ENCODE results near the gene TNKS1BP1.
"Not testable (repeated sequence)": the region's sequence is repeated elsewhere in the genome, so short reads cannot be mapped to it uniquely, and the experiment has no call there.

TNKS1BP1 gene

DNA sequence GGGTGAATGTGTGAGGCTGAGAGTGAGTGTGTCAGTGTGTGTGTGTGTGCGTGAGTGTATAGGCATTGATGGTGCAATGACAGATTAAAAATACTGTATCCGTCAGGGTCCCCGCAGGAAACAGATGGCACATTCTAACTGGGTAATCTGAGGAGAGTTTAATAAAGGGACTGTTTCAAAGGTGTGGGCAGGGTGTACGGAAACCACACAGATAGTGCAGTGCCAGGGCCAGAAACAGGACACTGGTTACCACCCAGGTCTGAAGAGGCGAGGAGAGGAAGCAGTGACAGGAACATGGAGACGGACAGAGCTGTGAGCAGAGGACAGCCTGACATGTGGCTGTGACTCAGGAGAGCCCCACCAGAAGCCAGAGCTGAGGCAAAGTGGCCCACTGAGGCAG, 29.9 kb upstream of the TNKS1BP1 start:
- no peak for DNase-seq
- ATAC-seq: no peak

DNA sequence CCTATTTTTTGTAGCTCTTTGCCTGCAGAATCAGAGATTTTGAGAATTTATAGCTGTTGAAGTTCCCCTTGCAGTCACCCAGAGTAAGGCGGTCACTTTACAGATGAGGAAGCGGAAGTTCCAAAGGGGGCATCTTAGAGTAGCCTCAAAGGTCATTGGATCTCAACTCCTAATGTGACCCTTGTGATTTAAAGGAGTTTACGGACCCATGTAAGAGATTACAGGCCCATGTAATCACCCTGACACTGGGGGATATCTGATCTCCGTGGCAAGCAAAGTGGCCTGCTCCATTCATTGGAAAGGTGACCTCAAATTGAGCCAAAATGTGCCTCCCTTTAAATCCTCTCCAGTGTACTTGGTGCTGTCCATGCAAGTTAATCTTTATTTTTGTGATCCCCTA, 29.1 kb upstream of the TNKS1BP1 start:
- ATAC-seq (no peak), DNase-seq (no peak)

DNA sequence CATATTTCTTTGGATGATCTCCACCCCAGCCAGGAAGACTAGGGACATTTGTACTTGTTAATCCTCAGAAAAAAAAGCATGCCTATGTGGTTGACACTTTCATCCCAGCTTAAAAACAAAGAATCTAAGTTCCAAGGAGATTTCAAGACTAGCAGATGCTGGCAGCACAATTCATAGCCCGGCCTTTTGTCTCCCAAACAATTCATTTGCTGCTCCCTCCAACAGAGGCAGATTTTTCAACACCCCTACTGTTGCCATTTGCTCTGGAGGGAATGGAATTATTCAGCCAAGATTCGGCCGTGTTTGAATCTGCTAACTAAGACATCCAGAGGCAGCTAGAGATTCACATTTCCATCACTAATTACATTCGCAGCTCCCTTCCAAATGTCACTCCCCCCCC, 28.7 kb upstream of the TNKS1BP1 start:
- DNase-seq (no peak), ATAC-seq (no peak)

DNA sequence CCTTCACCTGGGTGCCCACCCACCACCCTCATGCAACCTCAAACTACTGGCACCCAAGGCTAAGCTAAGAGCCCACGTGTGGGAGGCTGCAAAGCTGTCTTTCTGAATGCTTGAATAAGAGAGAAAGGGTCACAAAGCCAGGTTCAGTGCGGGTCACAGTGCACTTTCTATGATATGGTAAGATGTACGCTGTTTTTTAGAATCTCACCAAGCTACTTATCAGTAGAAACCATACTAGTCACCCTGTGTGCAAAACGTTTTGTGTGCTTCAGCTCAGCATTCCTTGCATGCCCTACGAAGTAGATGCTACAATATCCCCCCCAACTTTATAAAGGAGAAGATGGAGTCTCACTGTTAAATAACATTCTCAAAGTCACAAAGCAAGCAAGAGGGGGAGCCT, 28.3 kb upstream of the TNKS1BP1 start:
- DNase-seq: no peak
- no peak for ATAC-seq

DNA sequence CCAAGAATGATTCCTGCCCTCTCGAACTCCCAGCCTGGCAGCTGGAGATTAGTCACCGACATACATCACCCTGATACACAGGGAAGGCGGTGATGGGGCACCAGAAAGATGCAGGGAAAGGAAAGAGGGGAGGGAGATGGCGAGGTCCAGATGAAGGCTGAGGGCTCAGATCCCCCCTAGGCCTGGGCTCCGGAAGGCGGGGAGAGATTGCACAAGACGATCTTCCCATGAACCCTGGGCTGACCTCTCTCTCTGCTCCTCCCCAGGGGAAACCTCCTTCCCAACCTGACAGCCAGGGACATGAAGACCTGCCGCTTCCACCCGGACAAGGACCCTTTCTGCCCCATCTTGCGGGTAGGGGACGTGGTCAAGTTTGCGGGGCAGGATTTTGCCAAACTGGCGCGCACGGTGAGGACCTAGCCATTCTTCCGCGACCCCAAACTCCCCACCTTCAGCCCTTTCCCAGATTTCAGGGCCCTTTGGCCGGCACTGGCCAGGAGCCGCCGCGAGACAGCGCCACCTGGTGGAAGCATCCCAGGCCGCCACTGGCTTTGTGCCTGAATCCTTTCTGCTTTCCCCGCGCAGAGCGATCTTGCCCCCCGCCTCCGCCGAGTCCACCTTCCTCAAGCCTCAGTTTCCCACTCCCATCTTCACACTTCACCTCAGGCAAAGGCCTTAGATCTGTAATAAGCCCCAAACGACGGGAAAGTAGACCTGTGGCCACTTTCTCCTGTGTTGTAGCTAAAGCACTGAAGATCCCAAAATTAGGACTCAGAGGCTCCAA, 24.9 kb upstream of the TNKS1BP1 start:
- peak; percentile 82 for DNase-seq
- peak; percentile 54 for ATAC-seq

DNA sequence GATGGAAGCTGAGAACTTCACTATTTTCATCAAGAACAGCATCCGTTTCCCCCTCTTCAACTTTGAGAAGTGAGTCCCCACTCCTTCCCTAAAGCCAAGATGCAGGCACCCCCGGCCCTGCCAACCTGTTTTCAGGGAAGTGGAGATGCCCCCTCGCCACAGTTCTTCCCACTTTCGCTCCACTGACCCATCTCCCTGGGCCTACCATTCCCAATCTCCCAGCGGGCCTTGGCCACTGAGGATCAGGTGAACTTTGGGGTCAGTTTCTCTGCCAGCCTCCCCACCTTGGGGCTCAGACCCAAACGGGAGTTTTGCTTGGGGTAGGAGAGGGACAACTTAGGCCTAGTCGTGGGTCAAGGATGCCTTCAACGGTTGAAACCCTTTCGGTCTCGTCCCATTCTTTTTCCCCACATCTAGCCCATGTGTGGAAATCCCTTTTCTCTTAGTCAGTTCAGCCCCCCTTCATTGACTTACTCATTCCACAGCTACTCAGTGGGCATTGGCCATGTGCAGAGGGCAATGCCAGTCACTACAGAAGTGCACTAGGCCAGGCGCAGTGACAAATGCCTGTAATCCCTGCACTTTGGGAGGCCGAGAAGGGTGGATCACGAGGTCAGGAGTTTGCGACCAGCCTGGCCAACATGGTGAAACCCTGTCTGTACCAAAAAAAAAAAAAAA, 24.0 kb upstream of the TNKS1BP1 start:
- DNase-seq (no peak), ATAC-seq (no peak)

DNA sequence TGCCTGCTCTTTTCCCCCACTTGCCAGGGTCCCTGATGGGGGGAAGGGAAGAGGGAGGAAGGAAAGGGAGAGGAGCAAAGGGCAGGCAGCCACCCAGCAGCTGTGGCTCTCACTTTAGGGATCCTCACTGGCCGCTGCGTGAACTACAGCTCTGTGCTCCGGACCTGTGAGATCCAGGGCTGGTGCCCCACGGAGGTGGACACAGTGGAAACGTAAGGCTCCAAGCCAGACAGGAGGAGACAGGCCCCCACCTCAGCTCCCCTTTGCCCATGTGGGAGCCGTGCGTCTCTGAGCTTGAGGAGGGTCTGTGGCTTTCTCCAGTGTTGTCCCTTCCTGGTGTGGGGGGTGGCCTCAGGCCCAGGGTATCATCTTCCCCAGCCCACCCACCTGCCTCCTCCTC, 23.3 kb upstream of the TNKS1BP1 start:
- DNase-seq (no peak), ATAC-seq (no peak)

DNA sequence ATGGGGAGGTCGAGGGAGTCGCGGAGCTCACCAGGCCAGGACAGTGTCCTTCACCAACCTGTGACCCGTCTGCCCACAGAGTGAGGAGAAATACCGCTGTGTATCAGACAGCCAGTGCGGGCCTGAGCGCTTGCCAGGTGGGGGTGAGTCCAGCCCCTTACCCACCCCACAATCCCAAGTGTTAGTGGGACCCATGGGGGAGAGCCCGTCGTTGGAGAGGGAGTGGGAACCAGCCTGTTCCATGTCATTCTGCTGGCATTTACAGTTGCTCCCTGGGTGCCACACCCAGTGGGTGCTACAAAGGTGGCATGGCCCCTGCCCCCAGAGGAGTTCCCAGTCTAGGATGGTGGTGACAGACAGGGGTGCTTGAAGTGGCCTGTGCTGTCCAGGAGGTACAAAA, 22.6 kb upstream of the TNKS1BP1 start:
- DNase-seq: no peak
- ATAC-seq: no peak

DNA sequence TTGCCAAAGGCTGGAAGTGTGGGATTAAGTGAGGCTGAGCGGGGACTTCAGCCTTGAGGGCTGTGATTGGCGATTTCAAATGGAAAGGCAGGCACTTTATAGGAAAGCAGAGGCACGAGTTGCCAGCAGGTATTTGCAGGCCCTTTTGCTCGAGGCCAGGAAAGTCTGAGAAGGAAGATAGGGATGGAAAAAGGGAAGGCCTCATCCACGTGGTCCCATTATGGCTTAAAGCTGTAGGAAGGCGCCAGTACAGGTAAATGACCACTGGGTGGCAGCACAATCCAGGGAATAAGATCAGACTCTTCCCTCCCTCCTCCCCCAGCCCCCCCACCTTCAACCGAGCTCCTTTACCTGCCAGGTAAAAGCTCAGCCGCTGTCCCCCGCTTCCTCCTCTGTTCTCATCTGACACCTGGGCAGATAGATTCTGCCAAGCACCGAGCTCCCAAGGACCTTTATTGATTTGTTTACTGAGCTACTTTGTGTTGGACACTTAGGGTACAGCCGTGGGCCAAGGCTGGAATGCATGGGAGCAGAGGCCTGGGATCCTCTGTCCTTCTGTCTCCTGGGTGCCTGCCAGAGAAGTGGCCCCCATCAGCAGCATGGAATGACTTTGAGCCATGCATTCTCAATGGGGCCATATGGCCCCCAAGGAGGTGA, 20.9 kb upstream of the TNKS1BP1 start:
- peak; percentile 77 for DNase-seq
- ATAC-seq: peak; percentile 62

DNA sequence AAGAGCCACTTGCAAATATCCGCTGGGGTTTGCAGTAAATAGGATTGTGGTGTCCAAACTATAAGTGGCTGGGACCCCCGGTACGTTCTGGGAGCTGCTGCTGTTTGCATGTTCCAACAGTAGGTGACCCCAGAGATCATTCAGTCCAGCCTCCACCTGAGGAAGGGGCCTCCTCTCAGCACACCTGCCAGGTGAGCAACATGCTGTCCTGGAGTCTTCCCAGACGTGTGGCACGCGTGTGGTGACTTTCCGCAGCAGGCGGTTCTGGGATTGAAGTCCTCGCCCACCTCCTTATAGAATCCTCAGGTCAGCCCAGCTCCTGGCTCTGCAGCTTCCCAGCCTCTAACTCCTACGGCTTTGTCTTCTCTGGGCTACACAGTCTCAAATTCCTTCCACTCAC, 20.1 kb upstream of the TNKS1BP1 start:
- DNase-seq: no peak
- ATAC-seq: no peak

DNA sequence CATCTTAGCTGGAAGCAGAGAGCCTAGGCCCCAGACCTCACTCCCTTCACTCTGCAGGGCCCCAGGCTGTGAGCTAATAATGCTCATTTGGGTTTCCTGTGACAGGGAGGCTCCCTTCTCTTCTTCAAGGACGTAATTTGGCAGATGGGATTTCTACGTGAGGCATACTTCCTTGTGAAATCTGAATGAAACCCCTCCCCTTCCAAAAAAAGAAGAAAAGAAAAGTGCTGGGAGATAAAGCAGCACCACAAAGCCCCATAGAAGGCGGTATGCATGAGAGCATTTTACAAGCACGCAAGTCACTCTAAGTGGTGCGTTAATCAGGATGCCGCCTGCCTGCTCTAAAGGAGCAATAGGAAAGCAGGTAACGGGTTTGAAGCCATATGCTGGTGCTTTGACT, 19.1 kb upstream of the TNKS1BP1 start:
- ATAC-seq (no peak), DNase-seq (no peak)

DNA sequence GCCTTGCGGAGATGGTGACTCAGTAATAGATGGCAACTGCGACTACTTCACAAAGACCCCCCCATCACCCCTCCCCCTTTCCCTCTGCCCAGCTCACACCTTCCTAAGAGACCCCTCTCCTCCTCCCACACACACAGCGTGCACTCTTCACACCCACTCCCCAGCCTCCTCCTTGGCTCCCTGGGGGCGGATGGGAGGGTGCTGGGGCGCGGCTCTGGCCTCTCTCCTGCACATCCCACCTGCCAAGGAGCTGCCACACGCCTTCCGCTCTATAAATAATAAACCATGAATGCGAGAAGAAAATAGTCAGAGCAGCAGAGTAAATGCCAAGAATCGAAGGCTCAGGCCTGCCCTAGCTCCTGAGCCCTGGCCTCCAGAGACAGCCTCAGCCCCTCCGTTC, 17.9 kb upstream of the TNKS1BP1 start:
- DNase-seq (no peak), ATAC-seq (no peak)

DNA sequence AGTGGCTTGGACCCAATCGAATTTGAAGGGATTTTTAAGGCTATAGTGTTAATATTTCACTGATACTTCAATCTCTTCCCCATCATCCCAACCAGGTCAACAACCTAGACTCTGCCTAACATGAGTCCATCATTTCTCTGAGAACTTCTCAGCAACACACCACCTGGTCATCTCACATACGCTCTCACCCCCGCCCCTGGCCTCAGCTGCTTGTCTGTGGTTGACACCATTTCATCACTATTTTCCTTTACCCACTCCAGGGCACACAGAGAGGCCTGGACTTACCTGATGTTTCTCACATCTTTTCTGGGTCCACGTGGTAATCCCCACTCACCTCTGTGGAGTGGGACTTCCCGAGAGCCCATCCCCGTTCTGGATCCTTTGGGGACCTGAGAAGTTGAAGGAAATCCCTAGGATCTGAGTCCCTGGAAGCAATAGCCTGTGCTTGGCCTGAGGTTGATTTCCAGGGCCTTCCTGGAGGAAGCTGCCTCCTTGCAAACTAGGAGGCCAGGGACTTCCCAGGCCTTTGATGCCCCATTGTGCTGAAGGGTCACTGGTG, 16.6 kb upstream of the TNKS1BP1 start:
- DNase-seq (no peak), ATAC-seq (no peak)

DNA sequence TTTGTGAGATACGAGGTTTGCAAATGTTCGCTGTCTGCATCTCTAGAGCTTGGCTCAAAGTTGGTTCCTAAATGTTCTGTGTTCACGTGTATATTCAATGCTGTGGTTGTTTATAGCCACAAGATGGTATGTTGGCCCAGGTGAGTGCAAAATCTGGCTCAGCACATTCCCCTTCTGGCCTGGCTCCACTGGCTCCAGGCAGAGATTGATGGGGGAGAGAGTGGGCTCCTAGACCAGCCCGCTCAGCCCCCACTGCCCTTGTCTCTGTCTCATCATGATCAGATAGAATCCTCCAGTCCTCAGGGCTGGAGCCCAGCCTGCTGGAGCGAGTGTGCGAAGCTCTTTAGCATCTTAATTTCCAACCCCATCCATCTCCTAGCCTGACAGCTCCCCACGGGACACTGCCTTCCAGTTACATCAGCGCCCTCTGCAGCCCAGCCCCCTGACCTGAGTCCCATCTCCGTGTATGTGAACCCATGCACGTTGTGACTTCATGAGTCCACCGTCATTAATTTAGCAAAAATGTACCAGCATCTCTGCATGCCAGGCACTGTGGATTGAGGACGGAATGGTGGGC, 15.4 kb upstream of the TNKS1BP1 start:
- ATAC-seq (no peak), DNase-seq (no peak)

DNA sequence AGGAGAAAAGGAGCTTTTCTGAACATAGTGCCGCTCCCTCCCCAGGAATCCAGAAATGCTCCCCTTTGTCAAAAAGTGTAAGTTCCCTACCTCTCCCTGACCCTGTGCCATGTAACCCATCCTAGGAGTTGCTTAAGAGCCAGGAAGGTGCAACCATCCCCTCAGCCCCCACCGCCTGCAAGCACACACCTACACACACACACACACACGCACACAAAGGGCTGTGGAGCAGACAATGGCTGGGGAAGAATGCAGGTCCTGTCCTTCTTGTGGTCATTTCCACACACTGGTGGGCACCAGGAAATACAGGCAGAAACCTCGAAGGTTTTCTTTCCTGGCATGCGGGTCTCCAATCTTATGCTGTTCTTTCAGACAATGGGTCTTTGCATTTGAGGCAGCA, 14.6 kb upstream of the TNKS1BP1 start:
- no peak for ATAC-seq

DNA sequence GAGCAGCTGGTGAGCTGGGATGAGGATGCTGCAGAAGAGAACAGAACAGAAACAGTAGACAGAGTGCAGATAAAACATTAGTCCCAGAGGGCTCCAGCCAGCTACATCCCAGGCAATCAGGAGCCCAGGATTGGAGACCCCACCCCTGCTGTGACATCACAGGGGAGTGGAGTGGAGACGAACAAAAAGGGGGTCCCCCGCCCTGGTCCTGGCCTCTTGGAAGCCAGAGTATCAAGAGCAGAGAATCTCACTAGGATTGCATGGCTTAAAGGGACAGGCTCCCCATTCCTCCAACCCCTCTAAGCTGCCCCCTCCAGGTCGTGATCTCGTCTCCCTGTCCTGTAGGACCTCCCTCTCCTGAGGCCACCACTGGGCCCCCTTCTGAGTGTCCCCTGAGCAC, 13.4 kb upstream of the TNKS1BP1 start, which contains the start of gene P2RX3:
Gene P2RX3, plus strand, starts transcription at position 211 of the 400 bp plus-strand sequence. CDS start 199 bp downstream, outside the sequence.
- ATAC-seq (no peak), DNase-seq (no peak)

More for the DNA sequence above, 14.6 kb upstream of the TNKS1BP1 start:
- DNase-seq: no peak

DNA sequence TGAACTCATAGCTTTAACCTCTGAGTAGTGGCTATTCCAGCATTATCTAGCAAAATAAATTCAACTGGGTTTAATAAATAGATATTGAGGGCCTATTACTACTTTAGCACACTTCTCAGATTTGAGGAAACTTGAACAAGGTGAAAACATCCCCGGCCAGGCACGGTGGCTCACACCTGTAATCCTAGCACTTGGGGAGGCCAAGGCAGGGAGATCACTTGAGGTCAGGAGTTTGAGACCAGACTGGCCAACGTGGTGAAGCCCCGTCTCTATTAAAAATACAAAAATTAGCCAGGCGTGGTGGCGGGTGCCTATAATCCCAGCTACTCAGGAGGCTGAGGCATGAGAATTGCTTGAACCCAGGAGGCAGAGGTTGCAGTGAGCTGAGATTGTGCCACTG, 12.1 kb upstream of the TNKS1BP1 start:
- not testable (repeated sequence) for ATAC-seq, DNase-seq

DNA sequence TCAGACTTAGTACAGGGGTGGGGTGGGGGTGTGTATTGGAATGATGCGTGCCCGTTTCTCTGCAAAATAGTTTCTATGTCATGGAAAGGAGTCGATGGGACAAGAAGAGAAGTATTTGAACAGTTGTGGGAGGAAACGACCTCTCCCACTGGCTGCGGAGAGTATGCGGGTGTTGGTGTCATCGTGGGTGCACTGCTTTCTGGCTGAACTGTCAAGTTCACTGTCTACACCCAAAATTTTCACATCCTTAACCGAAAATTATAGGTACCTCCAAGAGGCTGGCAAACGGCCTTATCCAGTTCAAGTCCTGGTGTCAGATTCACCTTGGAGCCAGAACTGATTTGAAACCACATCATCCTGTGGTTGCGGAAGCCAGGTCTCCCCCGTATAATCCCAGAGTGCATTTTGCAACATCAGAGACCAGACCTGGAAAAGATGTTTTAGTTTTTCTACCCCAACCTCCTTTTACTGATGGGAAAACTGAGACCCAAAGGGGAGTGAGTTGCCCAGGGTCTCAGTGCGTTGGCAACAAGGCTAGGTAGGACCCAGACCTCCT, 11.4 kb upstream of the TNKS1BP1 start:
- ATAC-seq (peak; percentile 3), DNase-seq (no peak)

DNA sequence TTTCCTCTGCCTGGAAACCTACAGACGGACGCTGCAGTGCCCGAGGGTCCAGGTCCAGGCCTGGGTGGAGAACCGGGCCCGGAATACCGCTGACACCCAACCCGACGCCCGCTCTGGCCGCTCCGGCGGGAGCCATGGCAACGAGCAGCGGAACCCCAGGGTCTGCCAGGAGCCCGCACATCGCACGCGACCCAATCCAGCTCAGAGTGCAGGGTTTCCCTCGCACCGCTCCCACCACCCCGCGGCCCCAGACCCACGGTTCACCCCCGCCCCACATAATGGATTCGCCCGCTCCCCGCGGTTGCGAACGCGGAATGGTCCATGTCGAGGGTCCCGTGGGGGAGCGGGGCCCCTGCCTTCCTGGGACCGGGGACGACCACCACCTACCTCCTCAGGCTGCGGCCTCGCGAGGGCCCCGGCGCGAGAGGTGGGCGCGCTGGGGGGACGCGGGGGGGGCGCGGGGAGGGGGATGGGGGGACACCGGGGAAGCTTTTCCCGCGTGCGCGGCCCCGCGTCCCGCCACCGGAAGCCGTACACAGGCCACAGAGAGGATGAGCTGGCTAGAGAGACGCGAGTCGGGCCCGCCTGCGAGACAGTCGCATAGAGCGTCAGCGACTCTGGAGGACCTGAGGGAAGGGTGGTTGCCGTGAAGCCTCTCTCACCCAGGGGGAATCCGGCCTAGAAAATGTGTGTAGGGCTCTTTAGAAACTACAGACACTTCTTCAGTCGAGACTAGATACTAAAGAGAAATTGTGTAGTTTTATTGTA, 10.8 kb upstream of the TNKS1BP1 start, which contains the start of gene SSRP1:
Gene SSRP1, minus strand, starts transcription at position 550 of the 768 bp plus-strand sequence. CDS start 771 bp downstream, outside the sequence.
- DNase-seq (peak; percentile 87), ATAC-seq (peak; percentile 98)

DNA sequence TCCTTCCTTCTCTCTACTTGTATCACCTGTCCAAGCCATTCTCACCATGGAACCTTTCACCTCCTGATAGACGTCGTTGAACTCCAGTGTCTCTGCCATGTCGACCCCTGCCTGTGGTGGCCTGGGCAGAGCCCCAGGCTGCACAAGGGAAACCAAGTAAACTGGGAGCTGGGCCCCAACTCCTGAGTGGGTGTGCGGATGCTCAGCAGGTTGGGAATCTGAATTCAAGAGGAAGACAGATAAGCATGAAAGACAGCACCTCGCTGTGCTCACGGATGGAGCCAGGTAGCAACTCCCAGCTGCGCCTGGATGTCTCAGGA, 10.2 kb upstream of the TNKS1BP1 start:
- DNase-seq (no peak), ATAC-seq (no peak)

DNA sequence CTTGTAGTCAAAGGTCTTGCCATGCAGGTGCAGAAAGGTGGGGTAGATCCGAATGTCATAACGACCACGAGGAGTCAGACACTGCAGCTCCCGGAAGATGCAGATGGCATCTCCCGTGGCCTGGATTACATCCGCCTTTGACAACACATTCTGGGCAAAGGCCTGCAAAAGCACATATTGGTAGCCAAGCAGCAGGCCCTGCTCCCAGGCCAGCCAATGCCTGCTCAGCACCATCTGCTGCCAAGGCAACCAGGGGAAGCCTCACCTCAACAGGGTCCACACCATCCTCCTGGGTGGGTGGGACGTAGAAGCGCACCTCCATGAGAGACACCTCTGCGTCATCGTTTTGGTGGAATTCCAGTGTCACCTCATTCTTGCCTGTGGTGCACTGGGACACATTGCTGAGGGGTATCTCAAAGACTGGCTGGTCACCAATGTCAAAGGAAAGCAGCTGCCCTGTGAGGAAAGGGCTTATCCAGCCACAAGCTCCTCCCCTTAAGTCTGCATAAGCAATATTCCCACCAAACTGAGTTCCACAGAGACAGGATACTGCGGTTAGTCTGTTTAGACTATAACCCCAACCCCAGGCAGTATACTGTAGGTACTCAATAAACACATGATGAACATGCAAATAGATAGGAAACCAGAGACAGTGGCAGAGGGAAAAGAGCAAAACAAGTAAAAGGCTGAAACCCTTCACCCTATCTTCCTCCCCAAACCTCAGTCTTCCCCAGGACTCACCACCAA, 8.1 kb upstream of the TNKS1BP1 start:
- ATAC-seq: no peak

More for the DNA sequence above, 8.1 kb upstream of the TNKS1BP1 start:
- no peak for DNase-seq
